Measurements from ENCODE around the gene RBM20. TPM values are rescaled to one million over a fixed set of nuclear protein-coding genes. Genes with fewer than 3 reads are reported as not detected.

The RBM20 gene
- total RNA-seq, 1 experiment from 2014 or later: 0.11 TPM

GRCh38 chr10:110746254-110746826 lies 102.2 kb downstream of the RBM20 start:
- no peaks in the 10 kb centered on the region for H3F3A ChIP-seq (ENCODE audit: insufficient read depth, low read depth)
- POLR2A ChIA-PET (ENCODE audit: unreplicated experiment): no interaction called here

GRCh38 chr10:110746969-110747608 lies 103.0 kb downstream of the RBM20 start:
- Histone ChIP-seq H3K27ac (no peak overlapping the region), H2AFZ (no peak overlapping the region), H3K79me2 (ENCODE audit: low read depth) (no peaks in the 10 kb centered on the region), H3K9me2 (ENCODE audit: insufficient read depth) (no peaks in the 10 kb centered on the region), H3F3A (ENCODE audit: insufficient read depth, low read depth) (no peaks in the 10 kb centered on the region), H3K4me3 (no peak overlapping the region), H4K20me1 (ENCODE audit: insufficient read depth) (no peaks in the 10 kb centered on the region), H3K36me3 (ENCODE audit: low read depth) (no peaks in the 10 kb centered on the region), H3K4me1 (replicated peaks; ENCODE audit: insufficient read depth) (no peaks in the 10 kb centered on the region), H3K9me3 (ENCODE audit: insufficient read depth, low read depth) (no peaks in the 10 kb centered on the region), H3K27me3 (ENCODE audit: insufficient read depth, low read depth) (no peaks in the 10 kb centered on the region), H3K4me2 (no peak overlapping the region)
- intact Hi-C loops (cut with micrococcal nuclease; ENCODE audit: unreplicated experiment): loop anchor here (1.0 to 10.0 kb wide), 4 partner anchors 137 to 615 kb away; partner anchors contain the start of gene SMNDC1
- DNase-seq: no peak
- ChIA-PET CTCF (interaction anchor here (0.6 to 0.7 kb wide), 2 partner anchors 142 to 265 kb away, joined by 4 read pairs; no protein-coding TSS in a partner anchor), POLR2A (ENCODE audit: unreplicated experiment) (no interaction called here)
- BruUV-seq (replicated peaks): no TSS peak
- TF ChIP-seq, protein P1, sequence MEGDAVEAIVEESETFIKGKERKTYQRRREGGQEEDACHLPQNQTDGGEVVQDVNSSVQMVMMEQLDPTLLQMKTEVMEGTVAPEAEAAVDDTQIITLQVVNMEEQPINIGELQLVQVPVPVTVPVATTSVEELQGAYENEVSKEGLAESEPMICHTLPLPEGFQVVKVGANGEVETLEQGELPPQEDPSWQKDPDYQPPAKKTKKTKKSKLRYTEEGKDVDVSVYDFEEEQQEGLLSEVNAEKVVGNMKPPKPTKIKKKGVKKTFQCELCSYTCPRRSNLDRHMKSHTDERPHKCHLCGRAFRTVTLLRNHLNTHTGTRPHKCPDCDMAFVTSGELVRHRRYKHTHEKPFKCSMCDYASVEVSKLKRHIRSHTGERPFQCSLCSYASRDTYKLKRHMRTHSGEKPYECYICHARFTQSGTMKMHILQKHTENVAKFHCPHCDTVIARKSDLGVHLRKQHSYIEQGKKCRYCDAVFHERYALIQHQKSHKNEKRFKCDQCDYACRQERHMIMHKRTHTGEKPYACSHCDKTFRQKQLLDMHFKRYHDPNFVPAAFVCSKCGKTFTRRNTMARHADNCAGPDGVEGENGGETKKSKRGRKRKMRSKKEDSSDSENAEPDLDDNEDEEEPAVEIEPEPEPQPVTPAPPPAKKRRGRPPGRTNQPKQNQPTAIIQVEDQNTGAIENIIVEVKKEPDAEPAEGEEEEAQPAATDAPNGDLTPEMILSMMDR (conservative IDR thresholded peaks at IDR 0.05): no peak
- TF ChIP-seq EZH2 (IDR thresholded peaks at IDR 0.05; ENCODE audit: low read depth): no peak

More at GRCh38 chr10:110746254-110746826, 102.2 kb downstream of the RBM20 start:
- Histone ChIP-seq H3K27ac (no peak overlapping the region), H3K9me3 (ENCODE audit: insufficient read depth, low read depth) (no peaks in the 10 kb centered on the region), H3K4me3 (no peak overlapping the region), H3K27me3 (ENCODE audit: insufficient read depth, low read depth) (no peaks in the 10 kb centered on the region), H3K9me2 (ENCODE audit: insufficient read depth) (no peaks in the 10 kb centered on the region), H2AFZ (no peak overlapping the region), H3K4me2 (no peak overlapping the region), H4K20me1 (ENCODE audit: insufficient read depth) (no peaks in the 10 kb centered on the region), H3K36me3 (ENCODE audit: low read depth) (no peaks in the 10 kb centered on the region), H3K4me1 (replicated peaks; ENCODE audit: insufficient read depth) (no peaks in the 10 kb centered on the region), H3K79me2 (ENCODE audit: low read depth) (no peaks in the 10 kb centered on the region)
- BruUV-seq (replicated peaks): no TSS peak
- TF ChIP-seq, protein P1 (conservative IDR thresholded peaks at IDR 0.05): peak; percentile 83
- TF ChIP-seq EZH2 (IDR thresholded peaks at IDR 0.05; ENCODE audit: low read depth): no peak
- CTCF ChIA-PET: interaction anchor here (0.6 to 0.7 kb wide), 2 partner anchors 143 to 265 kb away, joined by 4 read pairs; no protein-coding TSS in a partner anchor
- DNase-seq: peak; percentile 58 to 68
- intact Hi-C loops (cut with micrococcal nuclease; ENCODE audit: unreplicated experiment): loop anchor here (1.0 to 10.0 kb wide), 4 partner anchors 136 to 616 kb away; partner anchors contain the start of gene SMNDC1

GRCh38 chr10:110747609-110748464 lies 103.7 kb downstream of the RBM20 start:
- H3K27me3 ChIP-seq (ENCODE audit: insufficient read depth, low read depth): no peaks in the 10 kb centered on the region
- H3K4me3 ChIP-seq: no peak overlapping the region
- H2AFZ ChIP-seq: no peak overlapping the region
- BruUV-seq (replicated peaks): no TSS peak
- H3K27ac ChIP-seq: no peak overlapping the region
- intact Hi-C loops (cut with micrococcal nuclease; ENCODE audit: unreplicated experiment): loop anchor here (5.0 to 10.0 kb wide), 2 partner anchors 443 to 614 kb away; partner anchors contain the start of gene SMNDC1
- CTCF ChIA-PET: interaction anchor here (0.7 kb wide), 1 partner anchor 126 kb away, joined by 3 read pairs; no protein-coding TSS in a partner anchor
- H3F3A ChIP-seq (ENCODE audit: insufficient read depth, low read depth): no peaks in the 10 kb centered on the region
- H3K36me3 ChIP-seq (ENCODE audit: low read depth): no peaks in the 10 kb centered on the region
- no peaks in the 10 kb centered on the region for H4K20me1 ChIP-seq (ENCODE audit: insufficient read depth)
- no peak overlapping the region for H3K4me2 ChIP-seq
- DNase-seq: no peak
- no peaks in the 10 kb centered on the region for H3K9me2 ChIP-seq (ENCODE audit: insufficient read depth)
- H3K79me2 ChIP-seq (ENCODE audit: low read depth): no peaks in the 10 kb centered on the region
- POLR2A ChIA-PET (ENCODE audit: unreplicated experiment): no interaction called here
- no peaks in the 10 kb centered on the region for H3K4me1 ChIP-seq (replicated peaks; ENCODE audit: insufficient read depth)
- TF ChIP-seq, protein P1 (conservative IDR thresholded peaks at IDR 0.05): no peak
- no peak for TF ChIP-seq EZH2 (IDR thresholded peaks at IDR 0.05; ENCODE audit: low read depth)
- H3K9me3 ChIP-seq (ENCODE audit: insufficient read depth, low read depth): no peaks in the 10 kb centered on the region

Measured in PC-9 (cell line).